Activated naive CD8-positive, alpha-beta T cell treated with anti-CD3 and anti-CD28 coated beads for 36 hours (primary cell): ENCODE data around the gene BHLHA9. TPM values are rescaled to one million over a fixed set of nuclear protein-coding genes. Genes with fewer than 3 reads are reported as not detected.
"Not testable (repeated sequence)": the region's sequence is repeated elsewhere in the genome, so short reads cannot be mapped to it uniquely, and the experiment has no call there.

ENCODE experiments used
- DNase-seq: peaks from one replicate; pipeline ENCODE4 v3.0.0; 2021
- H3K27ac Mint-ChIP-seq: one replicate; pipeline ENCODE4 v1.8.0; 2022; ENCODE audit warnings: mild to moderate bottlenecking, moderate library complexity, mixed read lengths
- H3K27me3 Mint-ChIP-seq: one replicate; pipeline ENCODE4 v1.8.0; 2022; ENCODE audit warnings: mild to moderate bottlenecking, mixed read lengths
- H3K36me3 Mint-ChIP-seq: one replicate; pipeline ENCODE4 v1.8.0; 2021; ENCODE audit warnings: mild to moderate bottlenecking, mixed read lengths
- H3K4me1 Mint-ChIP-seq: one replicate; pipeline ENCODE4 v1.8.0; 2021; ENCODE audit warnings: mixed read lengths
- H3K4me3 Mint-ChIP-seq: one replicate; pipeline ENCODE4 v1.8.0; 2022; ENCODE audit warnings: mild to moderate bottlenecking, moderate library complexity, mixed read lengths
- H3K9me3 Mint-ChIP-seq: one replicate; pipeline ENCODE4 v1.8.0; 2022; ENCODE audit warnings: mixed read lengths
- total RNA-seq, 2 experiments: library from RNA; stranded (reverse); gene quantifications; one replicate each; pipeline ENCODE4 v1.2.3, GENCODE V29; 2021

BHLHA9 gene
- total RNA-seq, 2 experiments from 2014 or later = not detected

- no peak for DNase-seq
- H3K4me3 Mint-ChIP-seq = no peak overlapping the region
- no peak overlapping the region for H3K27ac Mint-ChIP-seq
- H3K36me3 Mint-ChIP-seq = no peaks in the 10 kb centered on the region
- H3K9me3 Mint-ChIP-seq = no peaks in the 10 kb centered on the region
- peaks cover 14% of the 10 kb centered on the region for H3K4me1 Mint-ChIP-seq
- peaks cover 44% of the 10 kb centered on the region for H3K27me3 Mint-ChIP-seq
Observed at GRCh38 chr17:1234455-1234854, 35.8 kb upstream of the BHLHA9 start.

- no peaks in the 10 kb centered on the region for H3K36me3 Mint-ChIP-seq
- peaks cover 45% of the 10 kb centered on the region for H3K27me3 Mint-ChIP-seq
- DNase-seq = no peak
- H3K9me3 Mint-ChIP-seq = no peaks in the 10 kb centered on the region
- H3K27ac Mint-ChIP-seq = no peak overlapping the region
- no peak overlapping the region for H3K4me3 Mint-ChIP-seq
- peaks cover 16% of the 10 kb centered on the region for H3K4me1 Mint-ChIP-seq
Observed at GRCh38 chr17:1237471-1237870, 32.8 kb upstream of the BHLHA9 start.

- Mint-ChIP-seq H3K4me3 (no peak overlapping the region), H3K9me3 (no peaks in the 10 kb centered on the region), H3K4me1 (peaks cover 16% of the 10 kb centered on the region), H3K36me3 (no peaks in the 10 kb centered on the region), H3K27ac (no peak overlapping the region), H3K27me3 (peaks cover 39% of the 10 kb centered on the region)
- no peak for DNase-seq
Observed at GRCh38 chr17:1239210-1239609, 31.0 kb upstream of the BHLHA9 start.

- Mint-ChIP-seq H3K4me1 (peaks cover 14% of the 10 kb centered on the region), H3K27me3 (peaks cover 36% of the 10 kb centered on the region)
- not testable (repeated sequence) for DNase-seq, H3K9me3 Mint-ChIP-seq, H3K27ac Mint-ChIP-seq, H3K4me3 Mint-ChIP-seq, H3K36me3 Mint-ChIP-seq
Observed at GRCh38 chr17:1240426-1240825, 29.8 kb upstream of the BHLHA9 start.

- H3K4me3 Mint-ChIP-seq = no peak overlapping the region
- H3K27ac Mint-ChIP-seq = no peak overlapping the region
- H3K36me3 Mint-ChIP-seq = no peaks in the 10 kb centered on the region
- DNase-seq = no peak
- H3K9me3 Mint-ChIP-seq = no peaks in the 10 kb centered on the region
- peaks cover 36% of the 10 kb centered on the region for H3K27me3 Mint-ChIP-seq
- H3K4me1 Mint-ChIP-seq = peaks cover 14% of the 10 kb centered on the region
Observed at GRCh38 chr17:1241929-1242328, 28.3 kb upstream of the BHLHA9 start.

GRCh38 chr17:1244606-1245012, 25.6 kb upstream of the BHLHA9 start:
- no peak for DNase-seq
- no peaks in the 10 kb centered on the region for H3K36me3 Mint-ChIP-seq
- H3K27ac Mint-ChIP-seq = no peak overlapping the region
- H3K4me1 Mint-ChIP-seq = peaks cover 10% of the 10 kb centered on the region
- H3K27me3 Mint-ChIP-seq = peaks cover 28% of the 10 kb centered on the region
- H3K9me3 Mint-ChIP-seq = peaks cover 2% of the 10 kb centered on the region
- H3K4me3 Mint-ChIP-seq = no peak overlapping the region

GRCh38 chr17:1251866-1252608, 18.2 kb upstream of the BHLHA9 start:
- Mint-ChIP-seq H3K36me3 (no peaks in the 10 kb centered on the region), H3K27ac (no peak overlapping the region), H3K27me3 (peaks cover 15% of the 10 kb centered on the region), H3K4me3 (no peak overlapping the region), H3K9me3 (peaks cover 2% of the 10 kb centered on the region), H3K4me1 (peaks cover 8% of the 10 kb centered on the region)
- DNase-seq = no peak

- H3K4me1 Mint-ChIP-seq = peaks cover 14% of the 10 kb centered on the region
- no peak overlapping the region for H3K4me3 Mint-ChIP-seq
- no peak overlapping the region for H3K27ac Mint-ChIP-seq
- peaks cover 29% of the 10 kb centered on the region for H3K27me3 Mint-ChIP-seq
- no peaks in the 10 kb centered on the region for H3K36me3 Mint-ChIP-seq
- no peaks in the 10 kb centered on the region for H3K9me3 Mint-ChIP-seq
- DNase-seq = no peak
Observed at GRCh38 chr17:1255041-1255440, 15.2 kb upstream of the BHLHA9 start.

- H3K4me3 Mint-ChIP-seq = no peak overlapping the region
- no peak for DNase-seq
- H3K4me1 Mint-ChIP-seq = peaks cover 14% of the 10 kb centered on the region
- no peaks in the 10 kb centered on the region for H3K9me3 Mint-ChIP-seq
- H3K27me3 Mint-ChIP-seq = peaks cover 37% of the 10 kb centered on the region
- H3K36me3 Mint-ChIP-seq = no peaks in the 10 kb centered on the region
- H3K27ac Mint-ChIP-seq = no peak overlapping the region
Observed at GRCh38 chr17:1256699-1257098, 13.5 kb upstream of the BHLHA9 start.

GRCh38 chr17:1260086-1260769, 10.0 kb upstream of the BHLHA9 start:
- DNase-seq = no peak
- peaks cover 11% of the 10 kb centered on the region for H3K4me1 Mint-ChIP-seq
- no peaks in the 10 kb centered on the region for H3K9me3 Mint-ChIP-seq
- H3K4me3 Mint-ChIP-seq = no peak overlapping the region
- H3K27ac Mint-ChIP-seq = no peak overlapping the region
- peaks cover 31% of the 10 kb centered on the region for H3K27me3 Mint-ChIP-seq
- H3K36me3 Mint-ChIP-seq = no peaks in the 10 kb centered on the region

GRCh38 chr17:1260770-1261161, 9.5 kb upstream of the BHLHA9 start:
- Mint-ChIP-seq H3K36me3 (no peaks in the 10 kb centered on the region), H3K4me3 (no peak overlapping the region), H3K9me3 (no peaks in the 10 kb centered on the region), H3K27ac (no peak overlapping the region), H3K27me3 (peaks cover 25% of the 10 kb centered on the region), H3K4me1 (peaks cover 11% of the 10 kb centered on the region)
- DNase-seq = no peak

- Mint-ChIP-seq H3K27me3 (peaks cover 18% of the 10 kb centered on the region), H3K4me1 (peaks cover 9% of the 10 kb centered on the region), H3K36me3 (no peaks in the 10 kb centered on the region), H3K4me3 (no peak overlapping the region), H3K27ac (no peak overlapping the region), H3K9me3 (no peaks in the 10 kb centered on the region)
- no peak for DNase-seq
Observed at GRCh38 chr17:1264196-1264595, 6.0 kb upstream of the BHLHA9 start.

- Mint-ChIP-seq H3K4me3 (peak overlapping the region; percentile 85), H3K36me3 (no peaks in the 10 kb centered on the region), H3K27ac (peak overlapping the region; percentile 44), H3K9me3 (no peaks in the 10 kb centered on the region), H3K27me3 (peaks cover 30% of the 10 kb centered on the region), H3K4me1 (peaks cover 9% of the 10 kb centered on the region)
- no peak for DNase-seq
Observed at GRCh38 chr17:1267471-1267943, 2.7 kb upstream of the BHLHA9 start.

GRCh38 chr17:1271030-1271423, 783 bp downstream of the BHLHA9 start:
- Mint-ChIP-seq H3K4me1 (peaks cover 10% of the 10 kb centered on the region), H3K27ac (no peak overlapping the region), H3K27me3 (peaks cover 57% of the 10 kb centered on the region), H3K9me3 (no peaks in the 10 kb centered on the region), H3K36me3 (no peaks in the 10 kb centered on the region), H3K4me3 (no peak overlapping the region)
- no peak for DNase-seq

- H3K27me3 Mint-ChIP-seq = peaks cover 61% of the 10 kb centered on the region
- no peak for DNase-seq
- no peaks in the 10 kb centered on the region for H3K9me3 Mint-ChIP-seq
Observed at GRCh38 chr17:1271441-1271840, 1.2 kb downstream of the BHLHA9 start.

GRCh38 chr17:1272701-1273100, 2.5 kb downstream of the BHLHA9 start:
- Mint-ChIP-seq H3K4me1 (peaks cover 6% of the 10 kb centered on the region), H3K9me3 (no peaks in the 10 kb centered on the region), H3K27me3 (peaks cover 63% of the 10 kb centered on the region), H3K36me3 (no peaks in the 10 kb centered on the region), H3K4me3 (no peak overlapping the region), H3K27ac (no peak overlapping the region)
- DNase-seq = no peak

More at GRCh38 chr17:1271441-1271840, 1.2 kb downstream of the BHLHA9 start:
- H3K27ac Mint-ChIP-seq = no peak overlapping the region
- no peak overlapping the region for H3K4me3 Mint-ChIP-seq
- H3K36me3 Mint-ChIP-seq = no peaks in the 10 kb centered on the region
- H3K4me1 Mint-ChIP-seq = peaks cover 13% of the 10 kb centered on the region
